ENCODE results near the gene DRGX.

- TF ChIP-seq EZH2 (IDR thresholded peaks at IDR 0.05) (no peak), POLR2AphosphoS5 (IDR thresholded peaks at IDR 0.05; ENCODE audit: borderline replicate concordance, low read depth, low read length) (no peak), FOXP2 (optimal IDR thresholded peaks at IDR 0.05; ENCODE audit: control extremely low read depth, extremely low read length, insufficient read depth) (no peak)
Observed at GRCh38 chr10:49348593-49348992, 47.3 kb downstream of the DRGX start.

Measured in SK-N-MC (cell line).